ENCODE results near the gene DDX59.

GRCh38 chr1:200675588-200675852, 5.8 kb upstream of the DDX59 start:
- TF ChIP-seq IRF2 (CRISPR knock-in tag; IDR thresholded peaks at IDR 0.05; ENCODE audit: borderline replicate concordance, low read depth) (no peak), ZBTB43 (CRISPR knock-in tag; IDR thresholded peaks at IDR 0.05) (no peak), ATF3 (CRISPR knock-in tag; conservative IDR thresholded peaks at IDR 0.05) (no peak), ZSCAN18 (CRISPR knock-in tag; IDR thresholded peaks at IDR 0.05) (no peak)
